Right forelimb (tissue), 1 donor: Measurements from ENCODE around the gene KLC1.

Source experiments
- DNase-seq: peaks from one replicate; pipeline ENCODE4 v3.0.0-alpha.2; 2018

KLC1 gene

DNA sequence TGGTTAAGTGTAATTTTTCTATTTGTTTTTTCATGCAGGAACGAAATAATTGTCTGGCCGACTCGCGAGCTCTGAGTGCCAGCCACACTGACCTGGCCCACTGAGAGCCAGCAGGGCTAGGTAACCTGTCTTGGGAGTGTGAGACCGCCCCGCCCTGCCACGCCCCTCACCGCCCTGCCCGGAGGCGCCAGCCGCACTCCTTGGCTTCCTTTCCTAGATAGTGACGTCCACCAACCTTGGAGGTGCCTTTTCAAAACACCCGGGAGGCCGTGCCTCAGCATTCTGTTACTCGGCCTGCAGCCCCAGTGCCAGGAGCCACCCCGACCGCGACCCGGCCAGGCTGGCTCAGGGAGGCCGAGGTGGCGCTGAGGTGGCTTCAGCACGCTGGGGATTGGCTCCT lies 64.5 kb downstream of the KLC1 start:
- DNase-seq, result peak; percentile 25

DNA sequence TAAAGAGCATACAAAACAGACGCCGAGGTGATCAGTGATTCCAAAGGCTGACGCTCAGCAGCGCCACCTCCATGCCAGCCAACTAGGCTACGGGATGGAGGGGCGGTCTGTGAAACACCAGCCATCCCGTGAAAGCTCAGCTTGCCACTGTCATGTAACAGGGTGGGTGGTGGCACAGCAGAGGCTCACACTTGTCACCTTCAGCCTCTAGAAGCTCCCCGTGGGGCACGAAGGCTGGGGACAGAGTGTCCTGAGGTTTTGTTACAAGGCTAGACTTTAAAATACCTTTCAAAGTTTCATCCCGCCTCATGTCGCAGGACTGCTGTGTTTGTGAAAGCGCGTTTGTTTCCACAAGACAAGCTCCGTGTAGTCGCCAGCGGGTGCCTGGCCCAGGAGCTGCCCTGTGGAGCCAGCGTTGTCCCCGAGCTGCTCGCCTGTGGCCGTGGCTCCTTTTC lies 65.6 kb downstream of the KLC1 start:
- DNase-seq, result no peak

DNA sequence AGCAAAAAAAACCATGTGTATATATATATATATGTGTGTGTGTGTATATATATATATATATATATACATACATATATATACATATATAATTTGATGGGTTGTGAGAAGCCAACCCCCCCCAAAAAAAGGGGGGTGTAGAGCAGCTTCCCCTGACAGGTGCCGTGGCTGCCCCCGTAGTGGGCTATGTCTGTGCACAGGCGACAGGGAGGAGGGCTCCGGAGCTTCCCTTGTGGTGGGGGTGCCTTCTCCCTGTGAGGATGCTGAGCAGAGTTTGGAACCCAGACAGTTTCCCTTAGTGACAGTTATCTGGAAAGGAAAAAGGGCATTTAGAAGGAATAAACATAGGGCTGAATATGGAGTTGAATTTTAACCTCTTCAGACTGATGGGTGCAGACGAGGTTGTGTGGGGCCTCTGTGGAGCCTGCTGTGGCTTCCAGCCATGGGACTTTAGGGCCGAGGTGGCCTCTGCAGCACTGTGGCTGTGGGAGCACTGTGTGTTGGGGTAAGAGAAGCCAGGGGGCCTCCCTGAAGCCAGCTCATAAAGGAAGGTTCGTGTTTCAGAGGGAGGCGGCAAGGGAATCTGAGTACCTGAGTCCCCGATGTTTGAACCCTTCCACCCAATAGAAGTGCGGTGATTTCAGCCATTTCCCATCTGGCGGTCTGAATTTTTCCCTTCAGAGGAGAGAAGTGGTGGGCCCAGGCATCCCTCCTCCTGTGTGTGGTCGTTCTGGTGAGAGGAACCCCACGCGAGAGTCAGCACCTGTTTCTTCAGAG lies 66.5 kb downstream of the KLC1 start:
- DNase-seq, result no peak

GRCh38 chr14:103696070-103696402 lies 67.0 kb downstream of the KLC1 start:
- peak; percentile 63 for DNase-seq

DNA sequence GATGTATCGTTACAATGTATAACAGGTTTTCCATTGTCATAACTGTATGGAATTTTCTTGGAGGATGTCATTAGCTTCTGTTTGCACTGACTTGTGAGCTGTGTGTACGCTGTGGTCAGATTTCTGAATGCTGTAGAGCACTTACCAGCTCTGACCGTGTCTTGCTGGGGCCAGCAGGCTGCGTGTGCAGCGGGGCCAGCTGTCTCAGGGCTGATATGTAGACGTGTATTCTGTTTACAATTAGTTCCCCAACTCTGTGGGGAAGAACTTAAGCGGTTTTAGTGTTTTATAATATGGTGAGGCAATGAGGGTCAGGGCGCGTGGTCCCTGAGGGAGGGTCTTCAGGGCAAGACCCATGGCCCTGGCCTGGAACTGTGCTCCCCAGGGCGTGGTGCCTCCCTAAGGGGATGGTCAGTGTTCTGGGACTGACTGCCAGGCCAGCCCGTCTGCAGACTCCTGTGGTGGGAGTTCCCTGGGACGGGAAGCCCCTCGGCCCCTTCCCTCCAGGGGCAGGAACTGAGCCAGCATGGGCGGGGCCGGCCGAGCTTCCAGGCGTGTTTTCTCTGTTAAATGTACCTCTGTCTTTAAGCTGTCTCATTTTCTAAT lies 67.6 kb downstream of the KLC1 start:
- peak; percentile 75 for DNase-seq

- DNase-seq, result peak; percentile 36
Observed at GRCh38 chr14:103697206-103697602, 68.2 kb downstream of the KLC1 start.

- peak; percentile 37 for DNase-seq
Observed at GRCh38 chr14:103697603-103698379, 68.8 kb downstream of the KLC1 start.

DNA sequence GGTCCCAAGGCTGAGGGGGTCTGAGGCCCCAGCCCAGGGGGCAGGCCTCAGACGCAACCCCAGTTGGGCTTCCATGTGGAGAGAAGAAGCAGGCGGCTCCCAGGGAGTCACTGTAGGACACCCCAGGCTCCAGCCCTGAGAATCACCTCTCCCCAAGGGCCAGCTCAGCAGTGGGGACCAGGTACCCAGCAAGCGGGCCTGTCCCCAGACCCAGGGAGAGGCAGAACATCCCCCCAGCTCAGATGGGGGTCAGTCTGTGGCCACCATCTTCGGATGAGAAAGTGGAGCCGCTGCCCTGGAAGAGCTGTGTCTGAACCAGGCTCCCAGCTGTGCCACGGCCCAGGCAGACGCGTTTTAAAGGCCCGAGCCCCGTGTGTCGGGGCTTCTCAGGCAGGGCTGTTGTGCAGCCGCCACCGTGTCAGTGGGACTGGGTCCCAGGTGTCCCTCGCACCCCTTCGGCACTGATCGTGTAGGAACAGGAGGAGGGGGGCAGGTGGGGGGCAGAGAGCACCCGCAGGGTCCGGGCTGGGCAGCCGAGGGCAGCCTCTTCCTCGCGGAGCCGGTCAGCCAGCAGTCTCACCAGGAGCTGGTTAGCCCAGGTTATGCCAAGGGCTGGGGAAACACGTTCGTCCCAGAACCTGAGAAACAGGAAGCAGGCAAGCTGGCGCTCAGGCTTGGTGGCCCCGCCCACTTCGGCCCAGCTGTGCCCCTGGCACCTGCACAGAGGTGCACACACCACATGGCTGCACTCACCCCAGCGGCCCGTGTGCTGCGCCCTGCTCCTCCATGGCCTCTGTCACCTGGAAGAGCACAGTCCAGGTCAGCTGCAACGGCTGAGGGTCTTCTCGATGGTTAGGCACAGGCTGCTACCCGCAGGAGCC lies 69.6 kb downstream of the KLC1 start:
- peak; percentile 35 for DNase-seq

DNA sequence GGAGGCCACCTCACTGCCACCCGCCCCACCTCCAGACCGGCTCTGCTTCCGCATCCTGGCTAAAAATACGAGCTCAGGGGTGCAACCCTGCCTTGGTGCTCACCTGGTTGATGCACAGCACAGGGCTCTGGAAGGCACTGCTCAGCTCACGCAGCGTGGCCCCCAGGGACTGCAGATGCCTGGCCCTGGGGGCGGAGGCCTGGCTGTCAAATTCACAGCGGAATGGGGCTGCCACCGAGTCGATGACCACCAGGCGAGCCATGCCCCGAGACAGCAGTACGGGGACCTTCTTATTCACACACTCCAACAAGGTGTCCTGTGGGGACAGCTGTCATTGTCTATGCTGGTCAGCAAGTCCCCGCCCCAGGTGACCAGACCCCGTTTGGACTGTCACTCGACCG lies 70.2 kb downstream of the KLC1 start:
- DNase-seq, result peak; percentile 32

- DNase-seq, result peak; percentile 21
Observed at GRCh38 chr14:103699901-103700752, 71.1 kb downstream of the KLC1 start.

- no peak for DNase-seq
Observed at GRCh38 chr14:103700753-103701490, 71.9 kb downstream of the KLC1 start.

- no peak for DNase-seq
Observed at GRCh38 chr14:103702095-103702494, 73.1 kb downstream of the KLC1 start.

GRCh38 chr14:103702497-103703432 lies 73.8 kb downstream of the KLC1 start:
- no peak for DNase-seq

- DNase-seq, result no peak
Observed at GRCh38 chr14:103703433-103704385, 74.7 kb downstream of the KLC1 start.

DNA sequence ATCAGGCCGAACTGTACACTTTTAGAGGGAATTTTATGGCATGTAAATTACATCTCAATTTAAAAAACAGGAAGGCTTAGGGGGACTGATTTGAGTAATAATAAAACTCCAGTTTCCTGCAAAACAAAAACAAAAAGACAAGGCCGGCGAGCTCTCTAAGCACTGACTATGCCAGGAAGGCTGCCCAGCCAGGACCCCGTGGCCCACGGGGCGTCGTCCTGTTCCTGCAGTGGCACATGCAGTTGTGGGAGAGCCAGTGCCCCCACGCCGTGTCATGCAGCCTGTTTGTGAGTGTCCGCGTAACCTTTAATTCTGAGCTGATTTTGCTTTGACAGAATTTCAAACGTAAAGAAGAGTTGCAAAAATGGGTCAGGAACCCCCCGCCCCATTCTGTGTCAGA lies 75.7 kb downstream of the KLC1 start:
- no peak for DNase-seq

GRCh38 chr14:103705118-103705503 lies 76.1 kb downstream of the KLC1 start:
- DNase-seq, result no peak

- DNase-seq, result no peak
Observed at GRCh38 chr14:103705504-103706284, 76.7 kb downstream of the KLC1 start.
